Kidney epithelial cell (primary cell): Measurements from ENCODE around the gene MBOAT2. TPM values are rescaled to one million over a fixed set of nuclear protein-coding genes. Genes with fewer than 3 reads are reported as not detected.

Experiments used
- DNase-seq: peaks from one replicate; pipeline ENCODE4 v3.0.0-alpha.2; 2010; ENCODE audit warnings: low read depth
- H3K27me3 ChIP-seq: 2 replicates; pipeline ENCODE4 v1.6.0; 2011; ENCODE audit warnings: low read length; ENCODE audit not compliant: control insufficient read depth, insufficient read depth
- H3K36me3 ChIP-seq: 2 replicates; pipeline ENCODE4 v1.5.1; 2011; ENCODE audit warnings: low read length; ENCODE audit not compliant: control insufficient read depth, insufficient read depth
- H3K4me3 ChIP-seq: 2 replicates; pipeline ENCODE4 v1.5.1; 2011; ENCODE audit warnings: low read depth, mild to moderate bottlenecking, control low read depth, low read length
- total RNA-seq: library from RNA; depleted of rRNA; stranded (reverse); fragments of >200 nt; gene quantifications from 2 replicates; pipeline ENCODE4 v1.2.3, GENCODE V29; 2015
- TF ChIP-seq, protein P1 (sequence below): IDR thresholded peaks from 2 replicates; pipeline ENCODE4 v1.5.1; 2011; ENCODE audit warnings: mild to moderate bottlenecking, moderate library complexity, low read length, control low read depth, inconsistent platforms; ENCODE audit not compliant: insufficient read depth, poor library complexity, severe bottlenecking

Gene MBOAT2
- total RNA-seq, 1 donor from 2014 or later, result 32.2 TPM

DNA sequence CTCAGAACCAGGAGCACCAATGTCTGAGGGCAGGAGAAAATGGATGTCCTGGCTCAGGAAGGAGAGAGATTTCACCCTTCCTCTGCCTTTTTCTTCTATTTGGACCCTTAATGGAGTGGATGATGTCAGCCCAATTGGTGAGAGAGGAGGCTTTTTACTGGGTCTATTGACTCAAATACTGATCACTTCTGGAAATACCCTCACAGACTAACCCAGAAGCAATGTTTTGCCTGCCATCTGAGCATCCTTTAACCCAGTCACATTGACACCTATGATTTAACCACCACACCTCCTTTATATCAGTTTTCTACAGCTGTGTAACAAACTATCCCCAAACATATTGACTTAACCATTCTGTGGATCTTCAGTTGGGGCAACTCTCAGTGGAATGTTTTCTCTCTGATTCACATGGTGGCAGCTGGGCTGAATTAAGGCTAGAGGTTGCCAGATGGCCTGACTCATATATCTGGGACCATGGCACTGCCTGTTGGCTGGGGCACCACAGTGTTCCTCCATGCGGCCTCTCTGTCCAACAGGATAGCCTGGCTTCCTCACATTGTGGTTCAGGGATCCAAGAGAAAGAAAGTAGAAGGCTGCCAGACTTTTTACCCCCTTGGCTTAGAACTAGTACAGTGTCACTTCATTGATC is 18.2 kb upstream of the MBOAT2 start:
- DNase-seq, result no peak
- Histone ChIP-seq H3K4me3 (no peak overlapping the region), H3K27me3 (no peaks in the 10 kb centered on the region), H3K36me3 (no peaks in the 10 kb centered on the region)
- TF ChIP-seq, protein P1, sequence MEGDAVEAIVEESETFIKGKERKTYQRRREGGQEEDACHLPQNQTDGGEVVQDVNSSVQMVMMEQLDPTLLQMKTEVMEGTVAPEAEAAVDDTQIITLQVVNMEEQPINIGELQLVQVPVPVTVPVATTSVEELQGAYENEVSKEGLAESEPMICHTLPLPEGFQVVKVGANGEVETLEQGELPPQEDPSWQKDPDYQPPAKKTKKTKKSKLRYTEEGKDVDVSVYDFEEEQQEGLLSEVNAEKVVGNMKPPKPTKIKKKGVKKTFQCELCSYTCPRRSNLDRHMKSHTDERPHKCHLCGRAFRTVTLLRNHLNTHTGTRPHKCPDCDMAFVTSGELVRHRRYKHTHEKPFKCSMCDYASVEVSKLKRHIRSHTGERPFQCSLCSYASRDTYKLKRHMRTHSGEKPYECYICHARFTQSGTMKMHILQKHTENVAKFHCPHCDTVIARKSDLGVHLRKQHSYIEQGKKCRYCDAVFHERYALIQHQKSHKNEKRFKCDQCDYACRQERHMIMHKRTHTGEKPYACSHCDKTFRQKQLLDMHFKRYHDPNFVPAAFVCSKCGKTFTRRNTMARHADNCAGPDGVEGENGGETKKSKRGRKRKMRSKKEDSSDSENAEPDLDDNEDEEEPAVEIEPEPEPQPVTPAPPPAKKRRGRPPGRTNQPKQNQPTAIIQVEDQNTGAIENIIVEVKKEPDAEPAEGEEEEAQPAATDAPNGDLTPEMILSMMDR, result no peak

DNA sequence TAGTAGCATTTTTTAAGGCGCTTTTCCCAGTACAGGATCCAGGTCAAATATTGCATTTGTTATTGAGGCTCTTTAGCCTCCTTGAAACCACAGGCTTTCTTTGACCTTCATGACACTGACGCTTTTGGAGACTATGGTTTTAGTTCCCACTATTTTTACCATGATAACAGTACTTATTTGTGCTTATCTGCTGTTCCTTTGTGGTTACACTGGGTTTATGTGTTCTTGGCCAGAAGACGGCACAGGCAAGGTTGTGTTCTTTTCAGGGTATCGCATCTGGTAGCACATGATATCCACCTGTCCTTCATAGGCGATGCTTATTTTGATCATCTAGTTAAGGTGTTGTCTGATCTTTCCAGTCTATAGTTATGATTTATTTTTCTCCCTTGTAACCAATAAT is 16.8 kb upstream of the MBOAT2 start:
- TF ChIP-seq, protein P1, result no peak

DNA sequence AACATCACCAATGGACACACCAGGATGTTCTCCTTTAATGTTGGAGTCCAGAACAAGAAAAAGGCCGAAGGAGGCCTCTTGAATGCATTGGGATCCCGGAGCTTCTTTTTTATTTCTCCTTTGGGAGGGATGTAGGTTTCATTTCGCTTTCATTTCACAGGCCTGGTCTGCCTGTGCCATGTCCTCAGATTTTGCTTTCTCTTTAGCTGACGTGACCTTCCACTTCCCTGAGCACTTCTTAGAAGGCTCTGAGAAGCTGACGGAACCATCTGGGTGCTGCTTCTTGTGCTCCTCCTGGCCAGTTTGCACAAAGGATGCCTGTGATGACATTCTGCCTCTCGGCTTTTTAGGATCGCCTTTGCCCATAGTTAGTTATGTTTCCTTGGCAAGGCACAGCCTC is 15.1 kb upstream of the MBOAT2 start:
- no peak for DNase-seq
- Histone ChIP-seq H3K27me3 (no peaks in the 10 kb centered on the region), H3K4me3 (no peak overlapping the region), H3K36me3 (no peaks in the 10 kb centered on the region)
- TF ChIP-seq, protein P1, result no peak

More for the DNA sequence above, 16.8 kb upstream of the MBOAT2 start:
- H3K36me3 ChIP-seq, result no peaks in the 10 kb centered on the region
- H3K27me3 ChIP-seq, result no peaks in the 10 kb centered on the region
- DNase-seq, result no peak
- no peak overlapping the region for H3K4me3 ChIP-seq

DNA sequence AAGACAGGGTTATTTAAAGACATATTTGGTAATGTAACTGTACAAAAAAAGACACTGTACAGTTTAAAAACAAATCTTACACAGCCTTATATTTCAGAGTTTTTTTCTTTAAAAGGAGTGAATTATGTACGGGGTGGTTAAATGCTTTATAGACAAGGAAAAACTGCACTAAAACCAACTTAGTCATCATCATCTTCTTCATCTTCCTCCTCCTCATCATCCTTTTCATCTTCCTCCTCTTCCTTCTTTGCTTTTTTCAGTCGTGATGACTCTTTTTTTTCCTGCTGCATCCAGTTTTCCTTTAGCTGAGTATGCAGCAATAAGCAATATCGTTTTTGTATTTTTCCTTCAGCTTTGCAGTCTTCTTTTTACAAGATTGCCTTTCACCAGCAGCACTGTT is 14.6 kb upstream of the MBOAT2 start:
- DNase-seq, result no peak
- no peaks in the 10 kb centered on the region for H3K27me3 ChIP-seq
- TF ChIP-seq, protein P1, result no peak
- H3K36me3 ChIP-seq, result no peaks in the 10 kb centered on the region
- H3K4me3 ChIP-seq, result no peak overlapping the region

DNA sequence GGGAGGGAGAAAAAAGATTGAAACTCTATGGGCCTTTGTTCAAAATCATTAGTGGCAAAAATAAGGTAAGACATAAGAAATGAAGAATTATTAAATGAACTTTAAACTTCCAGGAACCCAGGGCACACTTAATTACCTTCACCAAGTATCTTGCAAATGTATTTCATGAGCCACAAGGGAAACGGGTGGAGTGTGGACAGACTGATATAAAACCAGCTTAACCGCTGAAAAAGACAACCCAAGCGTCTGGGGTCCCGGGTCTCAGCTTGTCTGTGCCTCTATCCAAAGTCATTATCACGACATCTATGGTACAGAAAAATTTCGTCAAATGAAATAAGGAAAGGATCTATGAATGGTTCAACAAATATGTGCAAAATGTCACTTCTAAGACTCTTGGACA is 13.9 kb upstream of the MBOAT2 start:
- H3K36me3 ChIP-seq, result no peaks in the 10 kb centered on the region
- no peaks in the 10 kb centered on the region for H3K27me3 ChIP-seq
- DNase-seq, result no peak
- TF ChIP-seq, protein P1, result no peak
- H3K4me3 ChIP-seq, result no peak overlapping the region

DNA sequence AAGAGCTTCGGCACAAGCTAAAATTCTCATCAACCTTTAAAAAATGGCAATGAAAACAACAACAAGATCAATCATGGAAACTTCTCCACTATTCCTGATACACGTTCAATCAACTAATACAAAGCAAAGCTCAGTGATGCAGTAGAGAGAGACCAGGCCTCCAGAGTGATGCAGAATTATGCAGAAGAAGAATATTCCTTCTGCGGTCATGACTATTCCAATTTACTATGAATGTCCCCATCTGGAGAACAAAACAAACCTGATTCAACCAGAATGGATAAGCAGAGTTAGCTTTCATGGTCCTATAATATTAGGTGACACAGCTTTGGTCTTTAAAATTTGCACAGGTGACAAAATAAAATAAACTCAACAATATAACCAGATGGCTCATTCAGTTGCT is 12.5 kb upstream of the MBOAT2 start:
- TF ChIP-seq, protein P1, result no peak
- no peaks in the 10 kb centered on the region for H3K27me3 ChIP-seq
- no peak for DNase-seq
- H3K4me3 ChIP-seq, result no peak overlapping the region
- H3K36me3 ChIP-seq, result no peaks in the 10 kb centered on the region
